Dendritic cell treated with granulocyte-macrophage colony-stimulating factor and Interleukin-4, amounts not matched to agents 40 ng/mL and 50 ng/mL, for 4 days (primary cell): Measurements from ENCODE around the gene CCDC88B.

ENCODE experiments used
- H3K27ac Mint-ChIP-seq: one replicate; pipeline ENCODE4 v1.8.0; 2022; ENCODE audit warnings: mild to moderate bottlenecking, mixed read lengths
- H3K27me3 Mint-ChIP-seq: one replicate; pipeline ENCODE4 v1.8.0; 2022; ENCODE audit warnings: mild to moderate bottlenecking, mixed read lengths
- H3K36me3 Mint-ChIP-seq: one replicate; pipeline ENCODE4 v1.8.0; 2022; ENCODE audit warnings: low read depth, mixed read lengths
- H3K4me1 Mint-ChIP-seq: one replicate; pipeline ENCODE4 v1.8.0; 2022; ENCODE audit warnings: low read depth, mixed read lengths
- H3K4me3 Mint-ChIP-seq: one replicate; pipeline ENCODE4 v1.8.0; 2022; ENCODE audit warnings: mild to moderate bottlenecking, moderate library complexity, mixed read lengths
- H3K9me3 Mint-ChIP-seq: one replicate; pipeline ENCODE4 v1.8.0; 2022; ENCODE audit warnings: mixed read lengths
- intact Hi-C: fragments of 100-400 bp; cut with micrococcal nuclease; formaldehyde crosslinking; loops from one replicate; pipeline ENCODE4 v1.15.0; 2022

CCDC88B gene

GRCh38 chr11:64339754-64340408 lies at the start of gene CCDC88B:
Gene CCDC88B, plus strand, starts transcription at chr11:64340204. Its CDS starts 63 bp downstream, at chr11:64340267.
- no peaks in the 10 kb centered on the region for H3K27me3 Mint-ChIP-seq
- H3K27ac Mint-ChIP-seq = peak within 1 kb of the TSS; percentile 93
- H3K4me3 Mint-ChIP-seq = peak within 1 kb of the TSS; percentile 80
- peaks cover 68% of the 10 kb centered on the region for H3K4me1 Mint-ChIP-seq
- peaks cover 37% of the 10 kb centered on the region for H3K36me3 Mint-ChIP-seq
- intact Hi-C loops = loop anchor here (5.0 kb wide), 1 partner anchor 33 kb away; the partner anchor contains the start of gene ESRRA
- no peaks in the 10 kb centered on the region for H3K9me3 Mint-ChIP-seq

- intact Hi-C loops = no loop called here
- peaks cover 26% of the 10 kb centered on the region for H3K4me1 Mint-ChIP-seq
- no peak overlapping the region for H3K27ac Mint-ChIP-seq
- H3K4me3 Mint-ChIP-seq = peak overlapping the region; percentile 0
- H3K36me3 Mint-ChIP-seq = peaks cover 22% of the 10 kb centered on the region
- no peaks in the 10 kb centered on the region for H3K9me3 Mint-ChIP-seq
- peaks cover 66% of the 10 kb centered on the region for H3K27me3 Mint-ChIP-seq
Measured at GRCh38 chr11:64290352-64291261, 49.4 kb upstream of the CCDC88B start.

- Mint-ChIP-seq H3K4me1 (peaks cover 25% of the 10 kb centered on the region), H3K4me3 (peak within 1 kb of the TSS; percentile 25), H3K27me3 (peaks cover 73% of the 10 kb centered on the region), H3K27ac (no peak within 1 kb of the TSS), H3K9me3 (no peaks in the 10 kb centered on the region), H3K36me3 (peaks cover 21% of the 10 kb centered on the region)
- intact Hi-C loops = no loop called here
Measured at GRCh38 chr11:64291262-64291751, 48.7 kb upstream of the CCDC88B start, which contains the start of gene KCNK4. Gene KCNK4, plus strand, starts transcription at chr11:64291302. Its CDS starts 1,717 bp downstream, at chr11:64293019.

GRCh38 chr11:64291752-64292459 lies 48.1 kb upstream of the CCDC88B start:
- Mint-ChIP-seq H3K27ac (peak overlapping the region; percentile 50), H3K9me3 (no peaks in the 10 kb centered on the region), H3K36me3 (peaks cover 21% of the 10 kb centered on the region), H3K4me3 (peak overlapping the region; percentile 66), H3K27me3 (peaks cover 79% of the 10 kb centered on the region), H3K4me1 (peaks cover 25% of the 10 kb centered on the region)
- intact Hi-C loops = no loop called here

GRCh38 chr11:64292460-64293254 lies 47.3 kb upstream of the CCDC88B start:
- Mint-ChIP-seq H3K9me3 (no peaks in the 10 kb centered on the region), H3K4me3 (peak overlapping the region; percentile 66), H3K4me1 (peaks cover 30% of the 10 kb centered on the region), H3K27ac (peak overlapping the region; percentile 50), H3K36me3 (peaks cover 18% of the 10 kb centered on the region), H3K27me3 (peaks cover 85% of the 10 kb centered on the region)
- intact Hi-C loops = no loop called here

GRCh38 chr11:64294774-64295173 lies 45.2 kb upstream of the CCDC88B start:
- Mint-ChIP-seq H3K9me3 (no peaks in the 10 kb centered on the region), H3K27me3 (peaks cover 92% of the 10 kb centered on the region), H3K4me1 (peaks cover 47% of the 10 kb centered on the region), H3K4me3 (no peak overlapping the region), H3K36me3 (no peaks in the 10 kb centered on the region), H3K27ac (peak overlapping the region; percentile 24)
- intact Hi-C loops = no loop called here

- Mint-ChIP-seq H3K36me3 (no peaks in the 10 kb centered on the region), H3K27ac (no peak overlapping the region), H3K4me1 (peaks cover 54% of the 10 kb centered on the region), H3K4me3 (no peak overlapping the region), H3K27me3 (peaks cover 92% of the 10 kb centered on the region), H3K9me3 (no peaks in the 10 kb centered on the region)
- intact Hi-C loops = no loop called here
Measured at GRCh38 chr11:64295760-64296159, 44.2 kb upstream of the CCDC88B start.

GRCh38 chr11:64296236-64296635 lies 43.8 kb upstream of the CCDC88B start:
- Mint-ChIP-seq H3K27me3 (peaks cover 90% of the 10 kb centered on the region), H3K4me3 (no peak overlapping the region), H3K4me1 (peaks cover 53% of the 10 kb centered on the region), H3K27ac (no peak overlapping the region), H3K9me3 (no peaks in the 10 kb centered on the region), H3K36me3 (no peaks in the 10 kb centered on the region)
- intact Hi-C loops = no loop called here

GRCh38 chr11:64296830-64297698 lies 42.9 kb upstream of the CCDC88B start:
- no peaks in the 10 kb centered on the region for H3K9me3 Mint-ChIP-seq
- H3K36me3 Mint-ChIP-seq = no peaks in the 10 kb centered on the region
- peaks cover 94% of the 10 kb centered on the region for H3K27me3 Mint-ChIP-seq
- no peak overlapping the region for H3K27ac Mint-ChIP-seq
- intact Hi-C loops = no loop called here
- no peak overlapping the region for H3K4me3 Mint-ChIP-seq
- peaks cover 53% of the 10 kb centered on the region for H3K4me1 Mint-ChIP-seq

- Mint-ChIP-seq H3K4me3 (no peak overlapping the region), H3K36me3 (no peaks in the 10 kb centered on the region), H3K4me1 (peaks cover 47% of the 10 kb centered on the region), H3K9me3 (no peaks in the 10 kb centered on the region), H3K27ac (no peak overlapping the region), H3K27me3 (peaks cover 90% of the 10 kb centered on the region)
- intact Hi-C loops = no loop called here
Measured at GRCh38 chr11:64297699-64298358, 42.2 kb upstream of the CCDC88B start.

- H3K4me1 Mint-ChIP-seq = peaks cover 59% of the 10 kb centered on the region
- H3K27me3 Mint-ChIP-seq = peaks cover 79% of the 10 kb centered on the region
- peak overlapping the region; percentile 57 for H3K4me3 Mint-ChIP-seq
- peak overlapping the region; percentile 44 for H3K27ac Mint-ChIP-seq
- no peaks in the 10 kb centered on the region for H3K9me3 Mint-ChIP-seq
- intact Hi-C loops = no loop called here
- H3K36me3 Mint-ChIP-seq = peaks cover under 1% of the 10 kb centered on the region
Measured at GRCh38 chr11:64298966-64299846, 40.8 kb upstream of the CCDC88B start.
